ENCODE data around the gene PCMT1. TPM values are rescaled to one million over a fixed set of nuclear protein-coding genes. Genes with fewer than 3 reads are reported as not detected.
A peak's percentile ranks its signal among the peaks of the same experiment; 100 is the strongest.

PCMT1 gene
- total and polyA plus RNA-seq, 7 donors = 124 to 613 (median 161) TPM

- peak; percentile 43 to 67 (median 56) for ATAC-seq
- TF ChIP-seq, protein P1, sequence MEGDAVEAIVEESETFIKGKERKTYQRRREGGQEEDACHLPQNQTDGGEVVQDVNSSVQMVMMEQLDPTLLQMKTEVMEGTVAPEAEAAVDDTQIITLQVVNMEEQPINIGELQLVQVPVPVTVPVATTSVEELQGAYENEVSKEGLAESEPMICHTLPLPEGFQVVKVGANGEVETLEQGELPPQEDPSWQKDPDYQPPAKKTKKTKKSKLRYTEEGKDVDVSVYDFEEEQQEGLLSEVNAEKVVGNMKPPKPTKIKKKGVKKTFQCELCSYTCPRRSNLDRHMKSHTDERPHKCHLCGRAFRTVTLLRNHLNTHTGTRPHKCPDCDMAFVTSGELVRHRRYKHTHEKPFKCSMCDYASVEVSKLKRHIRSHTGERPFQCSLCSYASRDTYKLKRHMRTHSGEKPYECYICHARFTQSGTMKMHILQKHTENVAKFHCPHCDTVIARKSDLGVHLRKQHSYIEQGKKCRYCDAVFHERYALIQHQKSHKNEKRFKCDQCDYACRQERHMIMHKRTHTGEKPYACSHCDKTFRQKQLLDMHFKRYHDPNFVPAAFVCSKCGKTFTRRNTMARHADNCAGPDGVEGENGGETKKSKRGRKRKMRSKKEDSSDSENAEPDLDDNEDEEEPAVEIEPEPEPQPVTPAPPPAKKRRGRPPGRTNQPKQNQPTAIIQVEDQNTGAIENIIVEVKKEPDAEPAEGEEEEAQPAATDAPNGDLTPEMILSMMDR (IDR thresholded peaks at IDR 0.05) = no peak
These were observed 71.0 kb downstream of the PCMT1 start for GRCh38 chr6:149820506-149820905.

DNA sequence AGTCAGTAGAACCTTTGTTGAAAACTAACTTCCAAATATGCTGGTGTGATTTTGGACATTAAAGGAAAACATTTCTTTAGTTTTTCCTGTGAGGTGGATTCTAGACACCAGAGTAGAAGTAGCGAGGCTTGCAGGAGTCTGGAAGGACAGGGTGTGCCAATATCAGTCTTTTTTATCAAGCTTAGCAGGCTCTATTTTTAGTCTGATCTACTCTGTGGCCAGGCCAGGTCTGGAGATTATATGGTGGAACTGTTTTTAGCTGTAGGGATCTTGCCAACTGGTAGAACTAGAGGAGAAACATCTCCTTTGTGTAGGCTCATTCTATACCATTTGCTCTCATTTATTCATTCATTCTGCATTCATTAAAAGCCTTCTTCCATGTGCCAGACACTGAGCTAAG is 72.0 kb downstream of the PCMT1 start:
- no peaks in the 10 kb centered on the region for H3K27me3 ChIP-seq (ENCODE audit: insufficient read depth in 3 of 3, low read length in 2 of 3)
- intact Hi-C loops (cut with DNase I) = no loop called here
- peaks cover 0 to 18% of the 10 kb centered on the region in 2 donors for H3K36me3 ChIP-seq (ENCODE audit: insufficient read depth in 1 of 2, low read depth in 1 of 2)
- ATAC-seq = peak; percentile 61 to 92 (median 86)
- H3K9me3 ChIP-seq = no peaks in the 10 kb centered on the region
- TF ChIP-seq, protein P1 (IDR thresholded peaks at IDR 0.05) = no peak
- no peak overlapping the region for H3K4me3 ChIP-seq
- H3K27ac ChIP-seq = peak overlapping the region; percentile 30
- no peak for DNase-seq
- 32 to 43% (median 38%) methylated on average over 1 of the region's 1 CpG for WGBS, 3 donors
- H3K4me1 ChIP-seq = peaks cover 11% of the 10 kb centered on the region

More at GRCh38 chr6:149820506-149820905, 71.0 kb downstream of the PCMT1 start:
- intact Hi-C loops (cut with DNase I) = no loop called here
- 72 to 96% (median 77%) methylated on average over 7 of the region's 7 CpGs for WGBS, 3 donors
- Histone ChIP-seq H3K27me3 (ENCODE audit: insufficient read depth in 3 of 3, low read length in 2 of 3) (no peaks in the 10 kb centered on the region), H3K36me3 (ENCODE audit: insufficient read depth in 1 of 2, low read depth in 1 of 2) (peaks cover 0 to 8% of the 10 kb centered on the region in 2 donors), H3K9me3 (no peaks in the 10 kb centered on the region), H3K4me1 (peaks cover 11% of the 10 kb centered on the region), H3K27ac (no peak overlapping the region), H3K4me3 (no peak overlapping the region)
- no peak for DNase-seq

GRCh38 chr6:149823013-149823412 is 73.5 kb downstream of the PCMT1 start:
- intact Hi-C loops (cut with DNase I) = no loop called here
- H3K36me3 ChIP-seq (ENCODE audit: insufficient read depth in 1 of 2, low read depth in 1 of 2) = peaks cover 0 to 21% of the 10 kb centered on the region in 2 donors

GRCh38 chr6:149825292-149825691 is 75.8 kb downstream of the PCMT1 start:
- peaks cover 11% of the 10 kb centered on the region for H3K4me1 ChIP-seq
- peak overlapping the region; percentile 34 for H3K27ac ChIP-seq
- intact Hi-C loops (cut with DNase I) = no loop called here
- no peaks in the 10 kb centered on the region for H3K9me3 ChIP-seq
- H3K27me3 ChIP-seq (ENCODE audit: insufficient read depth in 3 of 3, low read length in 2 of 3) = no peaks in the 10 kb centered on the region
- WGBS, 3 donors = 33 to 57% (median 33%) methylated on average over 4 of the region's 4 CpGs
- no peak overlapping the region for H3K4me3 ChIP-seq
- TF ChIP-seq, protein P1 (IDR thresholded peaks at IDR 0.05) = no peak
- peaks cover 0 to 29% of the 10 kb centered on the region in 2 donors for H3K36me3 ChIP-seq (ENCODE audit: insufficient read depth in 1 of 2, low read depth in 1 of 2)
- DNase-seq (no peak), ATAC-seq (peak in 2 of 4 donors; percentile 49 to 50)

More at GRCh38 chr6:149823013-149823412, 73.5 kb downstream of the PCMT1 start:
- no peak for DNase-seq
- TF ChIP-seq, protein P1 (IDR thresholded peaks at IDR 0.05) = no peak
- no peak overlapping the region for H3K27ac ChIP-seq
- no peaks in the 10 kb centered on the region for H3K9me3 ChIP-seq
- 80 to 85% (median 84%) methylated on average over 4 of the region's 4 CpGs for WGBS, 3 donors
- ATAC-seq = no peak
- H3K27me3 ChIP-seq (ENCODE audit: insufficient read depth in 3 of 3, low read length in 2 of 3) = no peaks in the 10 kb centered on the region
- H3K4me1 ChIP-seq = peaks cover 11% of the 10 kb centered on the region
- H3K4me3 ChIP-seq = no peak overlapping the region
